Erythroblast (primary cell): ENCODE data around the gene HS6ST2.

Source experiments
- GATA1 ChIP-seq: IDR thresholded peaks from 2 replicates; pipeline ENCODE4 v1.6.1; 2011; ENCODE audit warnings: low read depth, mild to moderate bottlenecking, control low read depth, low read length, moderate library complexity
- POLR2A ChIP-seq: IDR thresholded peaks from 2 replicates; pipeline ENCODE4 v1.6.1; 2011; ENCODE audit warnings: mild to moderate bottlenecking, low read length

GRCh38 chrX:132610536-132610935 is 347.9 kb downstream of the HS6ST2 start:
- no peak for TF ChIP-seq POLR2A
- no peak for TF ChIP-seq GATA1
